WTC11 (cell line): ENCODE measurements around the gene MERTK. TPM values are rescaled to one million over a fixed set of nuclear protein-coding genes. Genes with fewer than 3 reads are reported as not detected.

Experiments
- ATAC-seq: fragments of 200-7000 bp; cut with Tn5 transposase; 2 replicates; pipeline ENCODE4 v1.10.0; 2021; ENCODE audit warnings: mild to moderate bottlenecking, moderate library complexity
- CTCF ChIA-PET: fragments of 300-600 bp; sonication (Branson Sonifier 250); formaldehyde crosslinking; loops from one replicate; lab custom pipeline; 2021; ENCODE audit warnings: antibody characterized with exemption; lab: Charles Lee
- POLR2A ChIA-PET: fragments of 350-600 bp; sonication (Branson Sonifier 250); formaldehyde crosslinking; loops from one replicate; lab custom pipeline; 2021; ENCODE audit warnings: antibody characterized with exemption; lab: Charles Lee
- DNase-seq: peaks from one replicate; pipeline ENCODE4 v3.0.0; 2021; ENCODE audit warnings: low spot score
- H3K27ac Mint-ChIP-seq: 2 replicates; pipeline ENCODE4 v1.8.0; 2021; ENCODE audit warnings: mixed read lengths
- H3K27me3 Mint-ChIP-seq: 2 replicates; pipeline ENCODE4 v1.8.0; 2021; ENCODE audit warnings: low read depth, mild to moderate bottlenecking, moderate library complexity, mixed read lengths
- H3K36me3 Mint-ChIP-seq: 2 replicates; pipeline ENCODE4 v1.8.0; 2021; ENCODE audit warnings: mixed read lengths
- H3K4me1 Mint-ChIP-seq: 2 replicates; pipeline ENCODE4 v1.8.0; 2022; ENCODE audit warnings: mixed read lengths
- H3K4me3 Mint-ChIP-seq: 2 replicates; pipeline ENCODE4 v1.8.0; 2021; ENCODE audit warnings: mild to moderate bottlenecking, moderate library complexity, mixed read lengths
- H3K9me3 Mint-ChIP-seq: 2 replicates; pipeline ENCODE4 v1.8.0; 2021; ENCODE audit warnings: mixed read lengths
- AFF4 ChIP-seq: sonication (generic); formaldehyde crosslinking; IDR thresholded peaks from 2 replicates; pipeline ENCODE4 v1.8.1; 2023; ENCODE audit warnings: mild to moderate bottlenecking, missing genetic modification reagents, borderline replicate concordance
- ARID4B ChIP-seq: sonication (generic); formaldehyde crosslinking; IDR thresholded peaks from 2 replicates; pipeline ENCODE4 v1.8.0; 2023; ENCODE audit warnings: missing genetic modification reagents, mild to moderate bottlenecking, borderline replicate concordance
- E2F1 ChIP-seq: sonication (generic); formaldehyde crosslinking; IDR thresholded peaks from 2 replicates; pipeline ENCODE4 v1.8.0; 2022; ENCODE audit warnings: mild to moderate bottlenecking, missing genetic modification reagents
- EMX1 ChIP-seq: fragments of 250-450 bp; sonication (Bioruptor Pico); IDR thresholded peaks from 2 replicates; pipeline ENCODE4 v1.8.0; 2021; ENCODE audit warnings: mild to moderate bottlenecking
- GABPB1 ChIP-seq: sonication (generic); formaldehyde crosslinking; IDR thresholded peaks from 2 replicates; pipeline ENCODE4 v1.8.1; 2023; ENCODE audit warnings: mild to moderate bottlenecking, missing genetic modification reagents
- GRHL2 ChIP-seq: fragments of 250-450 bp; sonication (Bioruptor Pico); IDR thresholded peaks from 2 replicates; pipeline ENCODE4 v1.8.0; 2022; ENCODE audit warnings: mild to moderate bottlenecking, moderate library complexity; ENCODE audit not compliant: insufficient replicate concordance, severe bottlenecking
- HMGA2 ChIP-seq: fragments of 250-450 bp; sonication (Bioruptor Pico); IDR thresholded peaks from 2 replicates; pipeline ENCODE4 v1.4.0; 2021; ENCODE audit warnings: mild to moderate bottlenecking, moderate library complexity
- HMGXB4 ChIP-seq: sonication (generic); formaldehyde crosslinking; IDR thresholded peaks from 2 replicates; pipeline ENCODE4 v1.8.1; 2023; ENCODE audit warnings: mild to moderate bottlenecking, moderate library complexity, missing genetic modification reagents
- MLX ChIP-seq: sonication (generic); formaldehyde crosslinking; IDR thresholded peaks from 2 replicates; pipeline ENCODE4 v1.8.1; 2023; ENCODE audit warnings: mild to moderate bottlenecking, missing genetic modification reagents, moderate library complexity
- TEAD4 ChIP-seq: sonication (generic); formaldehyde crosslinking; IDR thresholded peaks from 2 replicates; pipeline ENCODE4 v1.8.0; 2022; ENCODE audit warnings: mild to moderate bottlenecking, missing genetic modification reagents
- TP53 ChIP-seq: sonication (generic); formaldehyde crosslinking; IDR thresholded peaks from 2 replicates; pipeline ENCODE4 v1.8.1; 2023; ENCODE audit warnings: mild to moderate bottlenecking, missing genetic modification reagents
- ZNF416 ChIP-seq: fragments of 250-450 bp; sonication (Bioruptor Pico); IDR thresholded peaks from 2 replicates; pipeline ENCODE4 v1.9.0; 2021; ENCODE audit warnings: mild to moderate bottlenecking, inconsistent platforms
- total RNA-seq: library from RNA; stranded (reverse); gene quantifications from 3 replicates; pipeline ENCODE4 v1.2.3, GENCODE V29; 2021

MERTK gene
- total RNA-seq, 1 experiment from 2014 or later = 6.9 TPM

GRCh38 chr2:111982822-111983221, 84.4 kb downstream of the MERTK start:
- Mint-ChIP-seq H3K9me3 (peaks cover 2% of the 10 kb centered on the region), H3K4me3 (no peak overlapping the region), H3K27ac (no peak overlapping the region), H3K36me3 (peaks cover 7% of the 10 kb centered on the region), H3K27me3 (no peaks in the 10 kb centered on the region)
- ChIA-PET CTCF (no interaction called here), POLR2A (no interaction called here)
- no peak for DNase-seq
- TF ChIP-seq ZNF416 (CRISPR knock-in tag) (no peak), E2F1 (CRISPR knock-in tag) (no peak), GRHL2 (CRISPR knock-in tag) (no peak), EMX1 (CRISPR knock-in tag) (no peak), TP53 (no peak)
- TF ChIP-seq, all 79 proteins: peak for 0
- peaks cover 3% of the 10 kb centered on the region for H3K4me1 Mint-ChIP-seq
- ATAC-seq = no peak

GRCh38 chr2:111983478-111984212, 85.2 kb downstream of the MERTK start:
- ATAC-seq (no peak), DNase-seq (no peak)
- Mint-ChIP-seq H3K4me1 (peaks cover 3% of the 10 kb centered on the region), H3K27me3 (no peaks in the 10 kb centered on the region), H3K36me3 (peaks cover 6% of the 10 kb centered on the region), H3K27ac (no peak overlapping the region), H3K9me3 (no peaks in the 10 kb centered on the region), H3K4me3 (no peak overlapping the region)
- POLR2A ChIA-PET = no interaction called here
- CTCF ChIA-PET = no interaction called here
- TF ChIP-seq HMGA2 (CRISPR knock-in tag) (no peak), GABPB1 (CRISPR knock-in tag) (no peak), MLX (CRISPR knock-in tag) (no peak), HMGXB4 (CRISPR knock-in tag) (no peak), AFF4 (CRISPR knock-in tag) (no peak), ARID4B (CRISPR knock-in tag) (no peak), TEAD4 (no peak)
